K562 (cell line): Measurements from ENCODE around the gene CEP350. TPM values are rescaled to one million over a fixed set of nuclear protein-coding genes. Genes with fewer than 3 reads are reported as not detected.
A peak's percentile ranks its signal among the peaks of the same experiment; 100 is the strongest.

ENCODE experiments used
- BCLAF1 ChIP-seq, 2 experiments: fragments of 450-650 bp in 1 of 2; IDR thresholded peaks; 2 replicates each; pipeline ENCODE4 v1.6.1; 2011 to 2017; ENCODE audit warnings: low read depth in 2 of 2, antibody characterized with exemption in 1 of 2, borderline replicate concordance in 1 of 2, low read length in 1 of 2, mild to moderate bottlenecking in 1 of 2, mixed read lengths in 1 of 2; ENCODE audit not compliant: control insufficient read depth in 1 of 2
- C11orf30 ChIP-seq: fragments of 450-650 bp; IDR thresholded peaks from 2 replicates; pipeline ENCODE4 v1.6.1; 2016; ENCODE audit warnings: low read depth, mild to moderate bottlenecking
- NCOA2 ChIP-seq, 2 experiments: fragments of 450-650 bp; IDR thresholded peaks; 2 replicates each; pipeline ENCODE4 v1.6.1; 2018; ENCODE audit warnings: mild to moderate bottlenecking in 2 of 2, moderate library complexity in 1 of 2; ENCODE audit not compliant: partially characterized antibody in 2 of 2
- PHB2 ChIP-seq: fragments of 450-650 bp; IDR thresholded peaks from 2 replicates; pipeline ENCODE4 v1.6.1; 2017; ENCODE audit warnings: low read depth
- RBM22 ChIP-seq: fragments of 200-400 bp; formaldehyde crosslinking; IDR thresholded peaks from 2 replicates; pipeline ENCODE4 v1.6.1; 2018; ENCODE audit warnings: low read length, low read depth; ENCODE audit not compliant: poor library complexity, severe bottlenecking
- ZBTB40 ChIP-seq, 2 experiments: fragments of 450-650 bp in 1 of 2; sonication (generic) in 1 of 2; formaldehyde crosslinking in 1 of 2; IDR thresholded peaks; 2 replicates each; pipeline versions ENCODE4 v1.7.1 to v1.9.0; 2016 to 2022; ENCODE audit warnings: inconsistent platforms in 1 of 2, mild to moderate bottlenecking in 1 of 2, missing genetic modification reagents in 1 of 2
- ZBTB9 ChIP-seq: fragments of 450-650 bp; formaldehyde crosslinking; IDR thresholded peaks from 2 replicates; pipeline ENCODE4 v1.4.0; 2020; ENCODE audit warnings: mild to moderate bottlenecking, moderate library complexity
- ZNF282 ChIP-seq: sonication (generic); formaldehyde crosslinking; IDR thresholded peaks from 2 replicates; pipeline ENCODE4 v1.8.1; 2023; ENCODE audit warnings: missing genetic modification reagents
- ZNF740 ChIP-seq, 3 experiments: fragments of 200-800 bp in 1 of 3; sonication (Bioruptor generic) in 1 of 3; sonication (generic) in 1 of 3; formaldehyde crosslinking in 1 of 3; IDR thresholded peaks; 2 replicates each; pipeline versions ENCODE4 v1.6.1 to v1.8.0; 2016 to 2022; ENCODE audit warnings: mild to moderate bottlenecking in 2 of 3, missing compliant biosample characterization in 2 of 3, missing genetic modification characterization in 2 of 3, missing genetic modification reagents in 1 of 3
- ZNF77 ChIP-seq: fragments of 250-450 bp; sonication (Bioruptor Pico); IDR thresholded peaks from 2 replicates; pipeline ENCODE4 v1.5.0; 2020
- polyA plus RNA-seq, 8 experiments: library from polyadenylated mRNA; depleted of rRNA in 4 of 8; stranded (reverse) in 5 of 8; unstranded in 3 of 8; fragments of >200 nt; fragmentation: Nextera tagmentation in 2 of 8; fragmentation: Illumina TruSeq in 1 of 8; extraction: Ambion mirVana in 2 of 8; extraction: Trizol in 1 of 8; gene quantifications; 2 replicates each; pipeline versions ENCODE4 v1.2.1 to v1.2.3, GENCODE V29; 2011 to 2014; ENCODE audit warnings: inconsistent platforms in 1 of 8, missing spikeins in 1 of 8
- total RNA-seq, 7 experiments: library from RNA; depleted of rRNA in 6 of 7; stranded (reverse); fragments of >200 nt in 6 of 7; fragmentation: Illumina TruSeq in 2 of 7; extraction: Trizol in 2 of 7; gene quantifications; 2 replicates each; pipeline versions ENCODE4 v1.2.1 to v1.2.3, GENCODE V29; 2011 to 2021; ENCODE audit warnings: low replicate concordance in 1 of 7

The CEP350 gene
- total and polyA plus RNA-seq, 9 of the 15 experiments (the other 6 are each of a cell fraction or from before 2014, with no cell fraction given), result 8.3 to 64.3 (median 28.0) TPM

- TF ChIP-seq ZBTB9 (CRISPR knock-in tag) (no peak), C11orf30 (no peak), BCLAF1 (IDR thresholded peaks at IDR 0.05; ENCODE audit: borderline replicate concordance in 1 of 2, control insufficient read depth in 1 of 2, low read depth in 2 of 2, low read length in 1 of 2) (no peak), ZNF282 (no peak), ZBTB40 (IDR thresholded peaks at IDR 0.05) (peak; percentile 46; the same call in 1 of the 2 replicates), ZBTB40 (CRISPR knock-in tag; IDR thresholded peaks at IDR 0.05) (no peak), NCOA2 (IDR thresholded peaks at IDR 0.05; ENCODE audit: partially characterized antibody in 2 of 2) (no peak), ZNF740 (CRISPR knock-in tag; IDR thresholded peaks at IDR 0.05) (no peak), ZNF740 (tag; IDR thresholded peaks at IDR 0.05) (no peak), ZNF77 (CRISPR knock-in tag) (no peak), RBM22 (no peak), PHB2 (no peak)
Measured at GRCh38 chr1:180116964-180117763, 162.6 kb downstream of the CEP350 start (continued).
